Measurements from ENCODE around the gene AP5S1. TPM values are rescaled to one million over a fixed set of nuclear protein-coding genes. Genes with fewer than 3 reads are reported as not detected.

The AP5S1 gene
- total RNA-seq, 1 experiment from 2014 or later = 2.8 TPM

DNA sequence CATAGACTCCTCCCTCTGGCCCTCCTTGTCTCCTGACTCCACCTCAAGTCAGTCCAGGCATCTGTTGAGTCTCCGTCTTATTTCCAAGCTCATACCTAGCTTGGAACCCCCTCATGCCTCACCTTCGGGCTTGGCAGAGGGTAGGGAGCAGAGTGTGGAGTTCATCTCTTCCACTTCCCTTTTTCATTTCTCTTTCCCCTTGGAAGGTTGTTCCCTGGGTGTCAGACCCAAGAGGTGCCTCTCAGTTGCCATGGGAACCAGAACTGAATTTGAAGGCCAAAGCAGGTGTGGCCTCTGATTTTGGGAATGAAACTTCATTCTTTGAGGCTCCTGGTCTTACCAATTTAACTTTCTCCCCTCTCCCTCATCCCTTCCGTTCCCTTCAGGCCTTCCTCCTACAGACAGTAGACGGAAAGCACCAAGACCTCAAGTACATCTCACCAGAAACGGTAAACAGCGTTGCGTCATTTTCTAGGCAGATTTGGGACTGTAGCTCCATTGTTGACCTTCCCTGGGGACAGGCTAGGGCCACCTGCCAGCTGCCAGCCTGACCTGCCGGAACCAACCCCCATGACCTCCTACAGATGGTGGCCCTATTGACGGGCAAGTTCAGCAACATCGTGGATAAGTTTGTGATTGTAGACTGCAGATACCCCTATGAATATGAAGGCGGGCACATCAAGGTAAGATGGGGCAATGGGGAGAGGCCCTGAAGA is 17.7 kb upstream of the AP5S1 start (continued):
- no peak for TF ChIP-seq PRDM15 (CRISPR knock-in tag; IDR thresholded peaks at IDR 0.05)
- no peak for TF ChIP-seq OVOL2 (CRISPR knock-in tag; IDR thresholded peaks at IDR 0.05; ENCODE audit: borderline replicate concordance)
- no peak for TF ChIP-seq TP53 (CRISPR knock-in tag; IDR thresholded peaks at IDR 0.05)
- no peak for TF ChIP-seq NFYB (CRISPR knock-in tag; conservative IDR thresholded peaks at IDR 0.05; ENCODE audit: low read depth)
- TF ChIP-seq, protein P1, sequence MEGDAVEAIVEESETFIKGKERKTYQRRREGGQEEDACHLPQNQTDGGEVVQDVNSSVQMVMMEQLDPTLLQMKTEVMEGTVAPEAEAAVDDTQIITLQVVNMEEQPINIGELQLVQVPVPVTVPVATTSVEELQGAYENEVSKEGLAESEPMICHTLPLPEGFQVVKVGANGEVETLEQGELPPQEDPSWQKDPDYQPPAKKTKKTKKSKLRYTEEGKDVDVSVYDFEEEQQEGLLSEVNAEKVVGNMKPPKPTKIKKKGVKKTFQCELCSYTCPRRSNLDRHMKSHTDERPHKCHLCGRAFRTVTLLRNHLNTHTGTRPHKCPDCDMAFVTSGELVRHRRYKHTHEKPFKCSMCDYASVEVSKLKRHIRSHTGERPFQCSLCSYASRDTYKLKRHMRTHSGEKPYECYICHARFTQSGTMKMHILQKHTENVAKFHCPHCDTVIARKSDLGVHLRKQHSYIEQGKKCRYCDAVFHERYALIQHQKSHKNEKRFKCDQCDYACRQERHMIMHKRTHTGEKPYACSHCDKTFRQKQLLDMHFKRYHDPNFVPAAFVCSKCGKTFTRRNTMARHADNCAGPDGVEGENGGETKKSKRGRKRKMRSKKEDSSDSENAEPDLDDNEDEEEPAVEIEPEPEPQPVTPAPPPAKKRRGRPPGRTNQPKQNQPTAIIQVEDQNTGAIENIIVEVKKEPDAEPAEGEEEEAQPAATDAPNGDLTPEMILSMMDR (IDR thresholded peaks at IDR 0.05) = no peak
- no peak for TF ChIP-seq HMGA2 (CRISPR knock-in tag; IDR thresholded peaks at IDR 0.05)
- TF ChIP-seq, protein P2, sequence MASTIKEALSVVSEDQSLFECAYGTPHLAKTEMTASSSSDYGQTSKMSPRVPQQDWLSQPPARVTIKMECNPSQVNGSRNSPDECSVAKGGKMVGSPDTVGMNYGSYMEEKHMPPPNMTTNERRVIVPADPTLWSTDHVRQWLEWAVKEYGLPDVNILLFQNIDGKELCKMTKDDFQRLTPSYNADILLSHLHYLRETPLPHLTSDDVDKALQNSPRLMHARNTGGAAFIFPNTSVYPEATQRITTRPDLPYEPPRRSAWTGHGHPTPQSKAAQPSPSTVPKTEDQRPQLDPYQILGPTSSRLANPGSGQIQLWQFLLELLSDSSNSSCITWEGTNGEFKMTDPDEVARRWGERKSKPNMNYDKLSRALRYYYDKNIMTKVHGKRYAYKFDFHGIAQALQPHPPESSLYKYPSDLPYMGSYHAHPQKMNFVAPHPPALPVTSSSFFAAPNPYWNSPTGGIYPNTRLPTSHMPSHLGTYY (CRISPR knock-in tag; IDR thresholded peaks at IDR 0.05) = no peak
- no peak for TF ChIP-seq MXD4 (CRISPR knock-in tag; IDR thresholded peaks at IDR 0.05; ENCODE audit: borderline replicate concordance)

GRCh38 chr20:3803289-3803688 is 17.1 kb upstream of the AP5S1 start:
- no peak overlapping the region for H3K27ac Mint-ChIP-seq
- peaks cover 49% of the 10 kb centered on the region for H3K4me1 Mint-ChIP-seq
- peaks cover 49% of the 10 kb centered on the region for H3K36me3 Mint-ChIP-seq
- 0 out of 2 replicates have a peak, but pooled peaks cover under 1% of the 10 kb centered on the region for H3K27me3 Mint-ChIP-seq (ENCODE audit: low read depth)
- ChIA-PET CTCF (interaction anchor here (0.8 kb wide), 1 partner anchor 15 kb away, joined by 3 read pairs; no protein-coding TSS in a partner anchor), POLR2A (no interaction called here)
- no peak overlapping the region for H3K4me3 Mint-ChIP-seq
- H3K9me3 Mint-ChIP-seq = peaks cover 2% of the 10 kb centered on the region; the same call in 1 of the 2 replicates
- DNase-seq (ENCODE audit: low spot score) (no peak), ATAC-seq (no peak)
- no peak for TF ChIP-seq TEAD4 (CRISPR knock-in tag; IDR thresholded peaks at IDR 0.05)
- no peak for TF ChIP-seq ESRRA (CRISPR knock-in tag; IDR thresholded peaks at IDR 0.05; ENCODE audit: borderline replicate concordance)
- TF ChIP-seq JUN (CRISPR knock-in tag; IDR thresholded peaks at IDR 0.05) = no peak
- TF ChIP-seq PRDM15 (CRISPR knock-in tag; IDR thresholded peaks at IDR 0.05) = no peak
- TF ChIP-seq ATF3 (CRISPR knock-in tag; conservative IDR thresholded peaks at IDR 0.05) = no peak
- TF ChIP-seq KAT7 (CRISPR knock-in tag; IDR thresholded peaks at IDR 0.05; ENCODE audit: borderline replicate concordance) = no peak
- no peak for TF ChIP-seq HMGXB4 (CRISPR knock-in tag; IDR thresholded peaks at IDR 0.05)
- TF ChIP-seq, protein P3, sequence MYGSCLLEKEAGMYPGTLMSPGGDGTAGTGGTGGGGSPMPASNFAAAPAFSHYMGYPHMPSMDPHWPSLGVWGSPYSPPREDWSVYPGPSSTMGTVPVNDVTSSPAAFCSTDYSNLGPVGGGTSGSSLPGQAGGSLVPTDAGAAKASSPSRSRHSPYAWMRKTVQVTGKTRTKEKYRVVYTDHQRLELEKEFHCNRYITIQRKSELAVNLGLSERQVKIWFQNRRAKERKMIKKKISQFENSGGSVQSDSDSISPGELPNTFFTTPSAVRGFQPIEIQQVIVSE (CRISPR knock-in tag; IDR thresholded peaks at IDR 0.05; ENCODE audit: borderline replicate concordance) = no peak
- TF ChIP-seq JAZF1 (CRISPR knock-in tag; IDR thresholded peaks at IDR 0.05) = no peak
- no peak for TF ChIP-seq CREM (CRISPR knock-in tag; IDR thresholded peaks at IDR 0.05)
- no peak for TF ChIP-seq SP1 (CRISPR knock-in tag; conservative IDR thresholded peaks at IDR 0.05)
- TF ChIP-seq, protein P4, sequence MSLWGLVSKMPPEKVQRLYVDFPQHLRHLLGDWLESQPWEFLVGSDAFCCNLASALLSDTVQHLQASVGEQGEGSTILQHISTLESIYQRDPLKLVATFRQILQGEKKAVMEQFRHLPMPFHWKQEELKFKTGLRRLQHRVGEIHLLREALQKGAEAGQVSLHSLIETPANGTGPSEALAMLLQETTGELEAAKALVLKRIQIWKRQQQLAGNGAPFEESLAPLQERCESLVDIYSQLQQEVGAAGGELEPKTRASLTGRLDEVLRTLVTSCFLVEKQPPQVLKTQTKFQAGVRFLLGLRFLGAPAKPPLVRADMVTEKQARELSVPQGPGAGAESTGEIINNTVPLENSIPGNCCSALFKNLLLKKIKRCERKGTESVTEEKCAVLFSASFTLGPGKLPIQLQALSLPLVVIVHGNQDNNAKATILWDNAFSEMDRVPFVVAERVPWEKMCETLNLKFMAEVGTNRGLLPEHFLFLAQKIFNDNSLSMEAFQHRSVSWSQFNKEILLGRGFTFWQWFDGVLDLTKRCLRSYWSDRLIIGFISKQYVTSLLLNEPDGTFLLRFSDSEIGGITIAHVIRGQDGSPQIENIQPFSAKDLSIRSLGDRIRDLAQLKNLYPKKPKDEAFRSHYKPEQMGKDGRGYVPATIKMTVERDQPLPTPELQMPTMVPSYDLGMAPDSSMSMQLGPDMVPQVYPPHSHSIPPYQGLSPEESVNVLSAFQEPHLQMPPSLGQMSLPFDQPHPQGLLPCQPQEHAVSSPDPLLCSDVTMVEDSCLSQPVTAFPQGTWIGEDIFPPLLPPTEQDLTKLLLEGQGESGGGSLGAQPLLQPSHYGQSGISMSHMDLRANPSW (CRISPR knock-in tag; conservative IDR thresholded peaks at IDR 0.05; ENCODE audit: low read depth) = no peak

All from WTC11 (cell line).